MM.1S (cell line): ENCODE data around the gene NEDD4L.

Source experiments
- EZH2 ChIP-seq: fragments of 300-600 bp; sonication (generic); optimal IDR thresholded peaks from 2 replicates; pipeline ENCODE3; 2017; ENCODE audit warnings: low read depth, mild to moderate bottlenecking, antibody characterized with exemption, low read length, mixed read lengths
- TF ChIP-seq, protein P1 (sequence below): fragments of 300-600 bp; sonication (generic); IDR thresholded peaks from 2 replicates; pipeline ENCODE4 v1.5.1; 2016; ENCODE audit warnings: antibody characterized with exemption, low read length, mixed read lengths

DNA sequence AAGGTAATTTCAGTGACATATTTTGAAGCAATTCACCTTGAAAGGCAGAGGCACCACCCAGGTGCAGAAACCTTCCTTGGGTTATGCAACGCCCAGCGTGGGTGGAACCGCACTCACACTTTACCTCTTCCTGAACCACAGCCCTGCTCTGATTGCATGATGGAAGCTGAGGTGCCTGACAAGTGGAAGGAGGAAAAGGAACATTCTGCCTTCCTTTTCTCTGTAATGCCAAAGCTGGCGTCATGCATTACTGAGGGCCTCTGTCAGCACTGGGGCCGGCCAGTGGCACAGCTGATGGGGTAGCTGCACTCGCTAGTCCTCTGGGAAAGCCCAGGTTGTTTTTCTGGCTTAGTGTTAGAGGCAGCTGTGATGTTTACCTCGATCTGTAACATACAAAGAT, 266.5 kb downstream of the NEDD4L start:
- no peak for TF ChIP-seq EZH2
- TF ChIP-seq, protein P1, sequence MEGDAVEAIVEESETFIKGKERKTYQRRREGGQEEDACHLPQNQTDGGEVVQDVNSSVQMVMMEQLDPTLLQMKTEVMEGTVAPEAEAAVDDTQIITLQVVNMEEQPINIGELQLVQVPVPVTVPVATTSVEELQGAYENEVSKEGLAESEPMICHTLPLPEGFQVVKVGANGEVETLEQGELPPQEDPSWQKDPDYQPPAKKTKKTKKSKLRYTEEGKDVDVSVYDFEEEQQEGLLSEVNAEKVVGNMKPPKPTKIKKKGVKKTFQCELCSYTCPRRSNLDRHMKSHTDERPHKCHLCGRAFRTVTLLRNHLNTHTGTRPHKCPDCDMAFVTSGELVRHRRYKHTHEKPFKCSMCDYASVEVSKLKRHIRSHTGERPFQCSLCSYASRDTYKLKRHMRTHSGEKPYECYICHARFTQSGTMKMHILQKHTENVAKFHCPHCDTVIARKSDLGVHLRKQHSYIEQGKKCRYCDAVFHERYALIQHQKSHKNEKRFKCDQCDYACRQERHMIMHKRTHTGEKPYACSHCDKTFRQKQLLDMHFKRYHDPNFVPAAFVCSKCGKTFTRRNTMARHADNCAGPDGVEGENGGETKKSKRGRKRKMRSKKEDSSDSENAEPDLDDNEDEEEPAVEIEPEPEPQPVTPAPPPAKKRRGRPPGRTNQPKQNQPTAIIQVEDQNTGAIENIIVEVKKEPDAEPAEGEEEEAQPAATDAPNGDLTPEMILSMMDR = no peak
